NCI-H69 (cell line): ENCODE data around the gene TRIP12.
"Not testable (repeated sequence)": the region's sequence is repeated elsewhere in the genome, so short reads cannot be mapped to it uniquely, and the experiment has no call there.

ENCODE experiments used
- DNase-seq: peaks from one replicate; lab custom pipeline; 2025; lab: John Stamatoyannopoulos, UW

TRIP12 gene

GRCh38 chr2:229831805-229832509 is 89.9 kb downstream of the TRIP12 start:
- DNase-seq, result no peak

DNA sequence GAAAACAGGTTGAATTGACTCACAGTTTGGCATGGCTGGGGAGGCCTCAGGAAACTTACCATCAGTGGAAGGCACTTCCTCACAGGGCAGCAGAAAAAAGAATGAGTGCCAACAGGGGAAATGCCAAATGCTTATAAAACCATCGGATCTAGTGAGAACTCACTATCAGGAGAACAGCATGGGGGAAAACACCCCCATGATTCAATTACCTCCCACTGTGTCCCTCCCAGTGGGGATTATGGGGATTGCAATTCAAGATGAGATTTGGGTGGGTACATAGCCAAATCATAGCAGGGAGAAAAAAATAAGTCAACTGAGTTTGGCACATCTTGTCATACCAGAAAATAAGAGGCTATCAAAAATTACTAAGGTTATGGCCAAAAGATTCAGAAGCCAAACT is 96.3 kb downstream of the TRIP12 start:
- no peak for DNase-seq

- no peak for DNase-seq
Measured at GRCh38 chr2:229821316-229821715, 100.5 kb downstream of the TRIP12 start.

DNA sequence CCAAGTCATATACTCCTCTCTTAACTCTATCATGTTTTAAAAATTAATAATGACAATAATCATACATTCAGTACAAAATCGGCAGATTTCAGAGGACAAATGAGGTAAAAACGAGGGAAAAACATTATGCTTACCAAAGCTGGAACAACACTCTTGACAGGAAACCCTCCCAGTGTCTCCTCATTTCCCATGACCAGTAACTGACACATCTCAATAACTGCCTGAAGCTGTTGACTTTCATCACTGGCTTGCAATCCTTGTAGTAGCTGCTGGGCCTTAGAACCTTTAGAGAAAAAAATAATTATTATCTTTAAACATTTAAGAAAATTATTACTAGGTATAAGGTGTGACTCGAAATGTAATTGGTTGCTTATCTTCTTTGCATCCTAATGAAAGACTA is 103.6 kb downstream of the TRIP12 start:
- DNase-seq, result no peak

DNA sequence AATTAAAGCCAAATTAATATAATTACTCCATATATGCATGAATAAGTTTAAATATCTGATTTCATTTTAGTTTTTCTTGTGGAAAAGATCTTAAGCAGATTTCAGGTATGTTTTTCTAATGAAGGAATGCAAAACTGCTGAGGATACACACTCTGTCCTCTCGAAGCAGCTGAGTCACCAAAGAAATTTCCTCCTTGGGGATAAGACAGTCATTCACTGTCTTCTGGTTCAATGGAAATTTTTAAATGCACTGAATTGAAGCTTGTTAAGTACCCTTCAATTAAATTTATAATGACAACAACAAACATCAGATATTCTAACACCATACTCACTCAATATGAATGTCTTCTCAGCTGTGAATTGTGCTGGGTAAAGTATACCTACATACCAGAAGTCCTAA is 106.0 kb downstream of the TRIP12 start:
- DNase-seq, result peak; percentile 0

DNA sequence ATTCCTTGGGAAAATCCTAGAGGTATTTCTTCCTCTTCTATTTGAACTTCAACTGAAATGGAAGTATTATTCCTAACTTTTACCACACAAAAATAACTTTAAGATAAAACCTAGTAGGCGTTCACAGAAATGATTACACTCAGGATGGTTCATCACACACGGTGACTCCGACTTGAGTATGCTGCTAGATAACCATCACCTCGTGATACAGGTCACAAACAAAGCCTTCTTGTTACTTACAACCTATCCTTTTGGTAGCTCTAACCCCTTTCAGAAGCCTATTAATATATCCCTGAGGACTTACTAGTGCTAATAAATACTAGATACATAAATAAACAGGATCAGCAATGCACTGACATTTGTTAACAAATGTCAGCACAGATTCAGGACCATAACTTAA is 106.5 kb downstream of the TRIP12 start:
- no peak for DNase-seq

DNA sequence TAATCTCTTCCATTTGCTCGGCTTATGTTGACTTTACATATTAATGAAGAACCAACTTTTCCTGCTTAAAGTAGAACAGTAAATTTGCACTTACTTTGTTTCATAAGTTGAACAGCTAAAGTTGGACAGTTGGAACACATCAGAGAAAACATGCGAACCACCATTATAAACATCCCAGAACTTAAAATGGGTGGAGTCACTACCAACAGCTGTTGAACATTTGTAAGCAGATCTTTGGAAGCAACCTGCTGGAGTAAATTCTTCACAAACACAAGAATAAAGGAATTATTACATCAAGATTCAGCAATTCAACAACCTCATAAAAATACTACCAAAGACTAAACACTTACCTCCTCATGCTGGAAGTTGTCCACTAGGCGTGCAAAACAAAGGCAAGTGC is 111.0 kb downstream of the TRIP12 start:
- no peak for DNase-seq

- DNase-seq, result no peak
Measured at GRCh38 chr2:229805559-229805958, 116.2 kb downstream of the TRIP12 start.

GRCh38 chr2:229802785-229803184 is 119.0 kb downstream of the TRIP12 start:
- DNase-seq, result no peak

DNA sequence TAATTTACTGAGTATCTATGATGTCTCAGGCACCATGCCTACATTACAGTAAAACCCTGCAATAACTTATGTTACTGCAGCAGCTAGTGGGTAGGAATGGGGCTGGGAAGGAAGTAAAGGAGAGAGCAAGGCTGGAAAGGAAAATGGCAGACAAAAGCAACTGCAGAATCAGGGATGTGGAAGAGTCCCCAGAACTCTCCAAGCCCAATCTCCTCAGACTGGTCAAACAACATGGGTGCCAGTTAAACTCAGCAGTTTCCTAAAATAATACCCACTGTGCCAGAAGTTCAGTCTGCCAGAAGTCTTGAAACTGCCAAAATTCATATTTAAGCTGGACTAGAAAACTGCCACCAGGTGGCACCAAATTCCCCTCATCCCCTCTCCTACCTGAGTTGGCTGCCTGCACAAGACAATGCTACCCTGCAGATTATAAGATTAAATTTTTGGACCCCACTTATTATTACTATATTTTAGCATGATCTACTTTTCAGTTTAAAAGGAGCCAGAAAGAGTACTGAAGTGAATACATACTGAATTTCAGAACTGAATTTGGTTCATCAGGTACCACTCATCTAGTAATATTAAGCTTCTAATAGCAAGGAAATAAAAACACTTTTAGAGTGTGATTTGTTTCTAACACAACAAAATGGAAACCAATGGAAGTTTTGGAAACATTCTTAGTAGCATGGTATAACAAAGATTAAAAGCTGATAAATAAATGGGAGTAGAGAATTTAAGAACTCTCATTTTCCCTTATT is 120.6 kb downstream of the TRIP12 start:
- DNase-seq, result peak; percentile 52

DNA sequence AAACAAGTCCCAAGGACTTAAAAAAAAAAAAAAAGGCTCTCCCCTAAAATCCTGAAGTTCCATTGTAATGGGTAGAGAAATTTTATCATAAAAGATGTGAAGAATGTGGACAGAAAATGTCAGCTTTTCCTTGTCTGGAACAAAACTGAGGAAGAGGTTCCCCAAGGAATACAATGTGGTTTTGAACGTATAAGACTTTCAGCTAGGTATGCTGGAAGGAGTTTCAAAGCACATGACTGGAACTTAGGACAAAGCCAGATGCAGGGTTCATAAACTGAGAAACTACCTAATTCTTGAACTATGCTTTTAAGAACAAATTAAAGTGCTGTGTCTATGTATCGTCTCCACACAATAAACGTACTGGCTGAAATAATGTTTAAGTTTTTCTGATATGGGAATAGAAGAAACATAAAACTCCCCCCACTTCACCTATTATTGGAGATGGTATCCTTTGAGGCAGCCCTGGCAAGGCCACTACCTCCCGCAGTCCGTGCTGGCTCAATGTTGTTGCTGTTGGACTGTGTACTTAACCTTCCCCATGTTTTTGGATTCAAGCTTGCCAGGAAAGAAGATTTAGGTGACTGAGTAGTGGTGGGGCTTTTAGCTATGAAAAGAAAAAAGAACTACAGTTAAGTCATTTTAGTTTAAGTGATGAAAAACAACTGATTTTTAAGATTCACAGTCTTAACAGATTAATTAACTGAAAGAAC is 123.2 kb downstream of the TRIP12 start:
- DNase-seq, result no peak

GRCh38 chr2:229795058-229795457 is 126.8 kb downstream of the TRIP12 start:
- no peak for DNase-seq

- no peak for DNase-seq
Measured at GRCh38 chr2:229794636-229795035, 127.2 kb downstream of the TRIP12 start.

- DNase-seq, result not testable (repeated sequence)
Measured at GRCh38 chr2:229786289-229786688, 135.5 kb downstream of the TRIP12 start.

DNA sequence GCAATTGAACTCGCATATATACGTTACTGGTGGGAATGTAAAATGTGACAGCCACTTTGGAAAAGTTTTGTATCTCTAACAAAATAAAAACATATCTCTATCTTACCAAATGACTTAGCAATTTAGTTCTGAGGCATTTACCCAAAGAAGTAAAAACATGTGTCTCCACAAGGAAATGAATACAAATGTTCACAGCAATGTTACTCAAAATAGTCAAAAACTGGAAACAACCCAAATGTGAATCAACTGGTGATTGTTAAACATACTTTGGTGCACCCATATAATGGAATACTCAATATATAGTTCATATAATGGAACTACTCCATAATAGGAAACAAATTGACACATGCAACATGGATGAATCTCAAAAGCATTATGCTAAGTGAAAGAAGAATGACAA is 137.0 kb downstream of the TRIP12 start:
- no peak for DNase-seq

- DNase-seq, result no peak
Measured at GRCh38 chr2:229783108-229783721, 138.6 kb downstream of the TRIP12 start.

- peak; percentile 28 for DNase-seq
Measured at GRCh38 chr2:229780856-229781773, 140.7 kb downstream of the TRIP12 start.

DNA sequence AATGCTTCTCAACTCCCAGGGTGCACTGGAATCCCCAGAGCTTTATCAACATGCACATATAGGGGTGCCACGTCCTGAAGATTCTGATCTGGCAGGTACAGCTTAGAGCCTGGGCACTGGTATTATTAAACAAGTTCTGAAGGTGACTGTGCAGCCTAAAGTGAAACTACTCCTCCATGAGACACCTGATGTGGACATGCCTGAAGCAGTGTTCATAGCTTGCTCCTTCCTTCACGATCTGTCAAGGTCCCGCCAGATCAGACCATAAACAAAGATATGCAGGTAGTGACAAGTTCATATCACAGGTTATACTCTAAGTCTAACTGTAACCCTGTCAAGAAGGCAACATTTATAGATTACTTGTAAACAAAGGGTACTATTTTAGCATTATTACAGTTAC is 142.2 kb downstream of the TRIP12 start:
- DNase-seq, result no peak

GRCh38 chr2:229777716-229778115 is 144.1 kb downstream of the TRIP12 start:
- no peak for DNase-seq

DNA sequence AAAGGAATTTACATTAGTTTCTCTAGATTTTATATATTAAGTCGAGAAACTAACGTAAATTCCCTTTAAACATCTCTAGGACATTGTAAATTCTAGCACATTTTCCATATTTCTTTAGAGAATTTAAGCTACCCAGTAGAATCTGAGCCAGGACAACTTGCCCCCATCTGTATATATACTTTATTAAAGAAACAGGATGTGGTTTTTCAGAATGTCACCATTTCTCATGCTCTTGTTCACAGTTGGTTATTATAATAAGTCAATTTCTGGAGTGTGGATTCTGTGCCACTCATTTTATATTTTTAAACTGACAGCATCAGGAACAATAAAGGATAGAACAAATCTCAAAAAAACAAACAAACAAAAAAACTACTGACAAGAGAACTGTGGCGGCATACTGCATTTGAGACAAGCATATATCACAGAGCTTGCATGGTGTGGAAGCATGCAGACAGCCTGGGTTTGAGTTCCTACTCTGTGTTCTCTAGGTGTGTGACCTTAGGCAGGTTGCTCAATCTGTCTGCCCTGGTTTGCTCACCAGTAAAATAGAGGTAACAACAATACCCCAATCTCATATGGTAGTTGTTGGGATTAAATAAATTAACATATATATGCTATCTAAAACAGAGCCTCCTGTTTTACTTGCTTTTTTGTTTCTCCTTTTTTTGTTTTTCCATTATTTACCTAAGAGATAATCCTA is 146.0 kb downstream of the TRIP12 start:
- no peak for DNase-seq

- no peak for DNase-seq
Measured at GRCh38 chr2:229774237-229774636, 147.6 kb downstream of the TRIP12 start.
